Coronary artery (tissue), 2 donors: ENCODE results near the gene BCL2L12.
A peak's percentile ranks its signal among the peaks of the same experiment; 100 is the strongest.

Experiments
- DNase-seq: peaks from one replicate; pipeline ENCODE4 v3.0.0-alpha.2; 2017; ENCODE audit warnings: low spot score
- H3K27ac ChIP-seq, 2 donors: fragments of 200-600 bp; sonication (generic); one replicate each; pipeline ENCODE4 v1.5.1; 2016 to 2019
- H3K4me3 ChIP-seq: fragments of 200-600 bp; sonication (generic); 2 replicates; pipeline ENCODE4 v1.5.1; 2016; ENCODE audit warnings: mild to moderate bottlenecking, moderate library complexity
- TF ChIP-seq, protein P1 (sequence below): fragments of 200-600 bp; sonication (generic); IDR thresholded peaks from one replicate; pipeline ENCODE4 v1.5.1; 2019; ENCODE audit warnings: antibody characterized with exemption

Gene BCL2L12

DNA sequence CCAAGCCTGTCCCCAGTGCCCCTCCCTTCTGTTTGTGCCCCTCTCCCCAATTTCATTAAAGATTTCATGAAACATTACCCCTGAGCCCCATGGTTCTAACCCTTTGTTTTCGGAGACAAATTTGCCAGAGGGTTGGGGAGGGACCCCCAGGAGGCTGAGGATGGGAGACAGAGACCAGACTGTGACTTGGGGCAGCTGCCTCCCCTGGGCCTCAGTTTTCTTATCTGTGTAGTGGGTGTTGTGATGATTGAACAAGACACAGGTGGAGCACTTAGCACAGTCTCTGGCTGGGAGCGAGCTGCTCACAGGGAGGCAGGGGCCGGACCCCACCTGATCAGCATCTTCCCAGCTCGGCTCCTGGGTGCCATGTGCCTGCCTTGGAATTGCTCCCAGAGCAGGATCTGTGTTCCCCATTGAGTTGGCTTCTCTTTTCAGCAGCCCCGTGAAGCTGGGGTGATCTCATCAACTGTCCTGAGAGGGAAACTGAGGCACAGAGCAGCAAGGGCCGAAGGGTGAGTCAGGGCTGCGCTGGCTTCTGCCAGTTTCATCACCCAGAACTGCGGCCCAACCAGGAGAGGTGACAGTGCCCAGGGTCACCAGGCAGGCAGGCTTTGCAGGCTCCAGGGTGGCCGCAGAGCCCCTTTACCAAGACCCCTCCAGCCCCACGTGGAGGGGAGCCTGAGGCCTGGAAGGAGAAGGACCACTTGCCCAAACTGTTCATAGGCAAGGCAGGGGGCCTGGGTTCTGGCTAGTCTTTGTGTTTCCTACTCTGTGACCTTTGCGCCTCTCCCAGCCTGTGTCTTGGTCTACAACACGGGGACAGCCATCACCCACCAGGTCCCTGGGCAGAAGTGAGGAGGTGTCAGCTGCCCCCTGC is 6.9 kb upstream of the BCL2L12 start:
- DNase-seq: no peak
- no peak overlapping the region for H3K4me3 ChIP-seq
- H3K27ac ChIP-seq: no peak overlapping the region
- TF ChIP-seq, protein P1, sequence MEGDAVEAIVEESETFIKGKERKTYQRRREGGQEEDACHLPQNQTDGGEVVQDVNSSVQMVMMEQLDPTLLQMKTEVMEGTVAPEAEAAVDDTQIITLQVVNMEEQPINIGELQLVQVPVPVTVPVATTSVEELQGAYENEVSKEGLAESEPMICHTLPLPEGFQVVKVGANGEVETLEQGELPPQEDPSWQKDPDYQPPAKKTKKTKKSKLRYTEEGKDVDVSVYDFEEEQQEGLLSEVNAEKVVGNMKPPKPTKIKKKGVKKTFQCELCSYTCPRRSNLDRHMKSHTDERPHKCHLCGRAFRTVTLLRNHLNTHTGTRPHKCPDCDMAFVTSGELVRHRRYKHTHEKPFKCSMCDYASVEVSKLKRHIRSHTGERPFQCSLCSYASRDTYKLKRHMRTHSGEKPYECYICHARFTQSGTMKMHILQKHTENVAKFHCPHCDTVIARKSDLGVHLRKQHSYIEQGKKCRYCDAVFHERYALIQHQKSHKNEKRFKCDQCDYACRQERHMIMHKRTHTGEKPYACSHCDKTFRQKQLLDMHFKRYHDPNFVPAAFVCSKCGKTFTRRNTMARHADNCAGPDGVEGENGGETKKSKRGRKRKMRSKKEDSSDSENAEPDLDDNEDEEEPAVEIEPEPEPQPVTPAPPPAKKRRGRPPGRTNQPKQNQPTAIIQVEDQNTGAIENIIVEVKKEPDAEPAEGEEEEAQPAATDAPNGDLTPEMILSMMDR: no peak

DNA sequence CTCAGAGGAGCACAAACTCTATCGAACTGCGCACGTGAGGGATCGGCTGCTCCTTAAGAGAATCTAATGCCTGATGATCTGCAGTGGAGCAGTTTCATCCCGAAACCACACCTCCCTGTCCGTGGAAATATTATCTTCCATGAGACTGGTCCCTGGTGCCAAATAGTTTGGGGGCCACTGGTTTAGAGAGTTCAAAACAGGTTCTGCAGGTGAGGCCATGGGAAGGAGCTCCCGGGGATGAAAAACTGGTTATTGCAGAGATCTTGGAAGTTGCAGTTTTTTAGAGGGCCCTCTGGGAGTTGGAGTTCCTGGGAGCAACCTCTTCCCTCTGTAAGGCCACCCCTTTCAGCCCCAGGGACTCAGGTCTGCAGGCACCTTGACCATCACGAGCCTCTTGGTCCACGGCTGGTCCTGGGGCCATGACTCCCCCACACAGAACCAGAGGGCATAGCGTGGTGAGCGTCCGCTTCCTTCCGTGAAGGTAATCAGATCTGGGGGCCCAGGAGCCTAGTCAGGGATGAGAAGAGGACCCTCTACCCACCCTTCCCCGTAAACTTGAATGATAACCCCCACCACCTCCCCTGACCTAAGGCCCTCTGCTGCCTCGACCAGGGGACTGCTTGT is 5.3 kb upstream of the BCL2L12 start:
- DNase-seq: no peak
- H3K4me3 ChIP-seq: no peak overlapping the region
- TF ChIP-seq, protein P1: no peak
- no peak overlapping the region for H3K27ac ChIP-seq

DNA sequence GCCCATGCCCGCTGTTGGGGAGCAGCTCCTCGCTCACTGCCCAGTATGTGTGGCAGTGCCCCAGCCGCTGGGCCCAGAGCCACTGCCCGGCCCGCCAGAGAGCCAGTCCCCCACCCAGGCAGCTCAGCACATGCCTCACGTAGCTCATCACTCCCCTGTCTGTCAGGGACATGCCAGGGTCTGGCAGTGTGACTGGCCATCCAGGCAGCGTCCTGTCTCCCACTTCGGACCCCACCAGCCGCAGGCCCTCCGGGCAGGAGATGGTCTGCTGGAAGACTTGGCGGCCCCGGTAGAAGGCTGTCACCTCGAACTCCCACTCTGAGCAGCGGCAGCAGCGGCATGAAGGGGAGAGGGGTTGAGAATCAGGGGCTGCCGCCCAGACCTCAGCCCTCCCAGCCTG is 3.7 kb upstream of the BCL2L12 start:
- no peak overlapping the region for H3K4me3 ChIP-seq
- DNase-seq: no peak
- TF ChIP-seq, protein P1: no peak

DNA sequence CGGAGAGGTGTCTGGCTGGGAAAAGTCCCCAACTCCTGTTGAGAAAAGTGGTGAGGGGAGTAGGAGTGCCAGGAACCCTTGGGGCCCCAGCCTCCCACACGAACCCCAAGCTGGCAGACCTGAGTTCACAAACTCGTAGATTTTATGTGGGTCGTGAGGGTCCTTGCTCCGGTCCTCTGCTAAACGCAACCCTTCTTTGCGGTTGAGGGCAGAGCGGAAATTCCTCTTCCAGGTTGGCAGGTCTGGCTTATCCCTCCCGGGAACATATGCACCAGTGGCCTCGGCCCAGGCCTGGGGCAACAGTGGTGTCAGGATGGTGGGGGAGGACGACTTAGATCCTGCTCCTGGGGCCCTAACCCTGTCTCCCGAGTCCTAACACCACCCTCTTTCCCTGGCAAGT is 2.5 kb upstream of the BCL2L12 start:
- Histone ChIP-seq H3K27ac (no peak overlapping the region), H3K4me3 (no peak overlapping the region)
- TF ChIP-seq, protein P1: no peak
- DNase-seq: no peak

More for the DNA sequence above, 3.7 kb upstream of the BCL2L12 start:
- H3K27ac ChIP-seq: no peak overlapping the region

DNA sequence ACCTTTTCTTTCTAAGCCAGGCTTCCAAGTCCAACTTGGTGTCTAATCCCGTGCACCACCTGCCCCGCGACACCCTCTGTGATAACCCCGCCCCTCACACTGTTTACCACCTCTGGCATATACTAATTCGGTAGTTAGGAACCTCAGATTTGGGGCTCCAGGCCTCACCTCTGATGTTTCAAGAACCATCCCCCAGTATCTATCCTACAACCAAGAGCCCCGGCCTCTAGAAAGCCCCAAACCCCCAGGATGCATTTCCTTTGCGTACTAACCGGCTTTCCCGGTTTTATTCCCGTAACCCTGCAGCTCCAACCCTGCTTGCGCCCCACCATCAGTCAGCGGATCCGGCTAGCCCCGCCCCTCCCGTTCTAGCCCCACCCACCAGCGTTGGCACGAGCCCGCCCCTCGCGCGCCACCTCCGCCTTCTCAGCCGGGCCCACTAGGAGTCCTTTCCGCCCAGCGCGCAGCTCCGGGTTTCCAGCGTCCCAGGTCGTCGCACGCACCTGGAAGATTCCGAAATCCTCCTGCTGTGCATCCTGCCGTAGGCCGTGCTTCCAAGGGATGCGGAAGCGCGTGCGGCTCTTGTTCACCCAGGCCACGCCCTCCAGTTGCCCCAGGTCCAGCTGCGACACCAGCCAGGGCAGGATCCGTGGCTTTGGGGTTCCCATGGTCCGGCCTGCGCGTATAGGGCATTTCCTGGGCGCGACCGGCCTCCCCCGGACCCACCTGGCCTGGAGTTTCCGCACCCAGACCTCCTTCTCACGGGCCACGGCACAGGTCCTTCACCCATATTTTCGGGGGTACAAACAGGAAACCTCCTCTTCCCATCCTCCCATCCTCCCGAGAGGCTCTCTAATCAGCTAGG is 1.3 kb upstream of the BCL2L12 start:
- peak; percentile 92 for DNase-seq
- Histone ChIP-seq H3K4me3 (peak overlapping the region; percentile 95), H3K27ac (peak overlapping the region; percentile 75 to 98)
- TF ChIP-seq, protein P1: no peak

DNA sequence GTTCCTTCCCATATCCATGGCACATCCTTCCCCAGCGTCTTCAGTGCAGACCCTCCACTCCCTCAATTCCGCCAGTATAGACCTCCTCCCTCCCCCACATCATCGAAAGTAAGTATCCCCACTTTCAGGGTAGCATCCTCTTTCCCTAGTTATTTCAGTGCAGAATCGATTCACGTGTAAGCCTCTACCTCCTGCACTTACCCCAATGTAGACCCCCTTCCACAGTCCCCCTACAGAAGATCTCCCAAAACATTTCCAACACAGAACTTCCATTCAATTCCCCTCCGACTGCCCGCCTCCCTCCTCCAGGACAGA is 740 bp upstream of the BCL2L12 start:
- H3K27ac ChIP-seq: peak overlapping the region; percentile 75 to 98
- DNase-seq: no peak
- TF ChIP-seq, protein P1: no peak
- H3K4me3 ChIP-seq: peak overlapping the region; percentile 95
